GM12878 (cell line): ENCODE measurements around the gene UNC13D. TPM values are rescaled to one million over a fixed set of nuclear protein-coding genes. Genes with fewer than 3 reads are reported as not detected.
A peak's percentile ranks its signal among the peaks of the same experiment; 100 is the strongest.

Source experiments
- CBX3 ChIP-seq: fragments of 200-600 bp; sonication (generic); IDR thresholded peaks from 2 replicates; pipeline ENCODE4 v1.6.1; 2016; ENCODE audit warnings: low read depth, borderline replicate concordance
- ESRRA ChIP-seq: IDR thresholded peaks from 2 replicates; pipeline ENCODE4 v1.6.1; 2012; ENCODE audit warnings: mild to moderate bottlenecking, low read length, improper control_type of control experiment
- FOXK2 ChIP-seq: fragments of 450-650 bp; IDR thresholded peaks from 2 replicates; pipeline ENCODE4 v1.6.1; 2017; ENCODE audit warnings: mild to moderate bottlenecking, moderate library complexity
- NFIC ChIP-seq: IDR thresholded peaks from 2 replicates; pipeline ENCODE4 v1.6.1; 2012; ENCODE audit warnings: low read depth, mild to moderate bottlenecking, inconsistent platforms, low read length, moderate library complexity
- NR2C1 ChIP-seq: fragments of 450-650 bp; IDR thresholded peaks from 2 replicates; pipeline ENCODE4 v1.6.1; 2017; ENCODE audit warnings: antibody characterized with exemption, mild to moderate bottlenecking, moderate library complexity
- RAD21 ChIP-seq: IDR thresholded peaks from 2 replicates; pipeline ENCODE4 v1.6.1; 2011; ENCODE audit warnings: mild to moderate bottlenecking, low read depth, low read length, moderate library complexity; ENCODE audit not compliant: insufficient read depth
- RBBP5 ChIP-seq: fragments of 200-600 bp; sonication (generic); conservative IDR thresholded peaks from 2 replicates; pipeline ENCODE4 v1.6.1; 2016
- SIN3A ChIP-seq: IDR thresholded peaks from 2 replicates; pipeline ENCODE4 v1.6.1; 2012; ENCODE audit warnings: low read depth, low read length, improper control_type of control experiment
- SMAD5 ChIP-seq: IDR thresholded peaks from 2 replicates; pipeline ENCODE4 v1.6.1; 2016; ENCODE audit warnings: antibody characterized with exemption, low read depth
- SMARCA5 ChIP-seq: fragments of 450-650 bp; IDR thresholded peaks from 2 replicates; pipeline ENCODE4 v1.6.1; 2017; ENCODE audit warnings: mild to moderate bottlenecking
- SPI1 ChIP-seq: IDR thresholded peaks from 2 replicates; pipeline ENCODE4 v1.6.1; 2011; ENCODE audit warnings: low read depth, mild to moderate bottlenecking, low read length, moderate library complexity, borderline replicate concordance; ENCODE audit not compliant: insufficient read depth
- polyA plus RNA-seq, 11 experiments: library from polyadenylated mRNA; depleted of rRNA in 4 of 11; unstranded in 6 of 11; stranded (reverse) in 5 of 11; fragments of >200 nt; fragmentation: Nextera tagmentation in 4 of 11; fragmentation: Illumina TruSeq in 1 of 11; extraction: Ambion mirVana in 4 of 11; extraction: Trizol in 1 of 11; gene quantifications; 1 replicate in 1 of 11; 2 replicates in 10 of 11; pipeline versions ENCODE4 v1.2.1 to v1.2.3, GENCODE V29; 2011 to 2016; ENCODE audit warnings: inconsistent platforms in 2 of 11, missing spikeins in 2 of 11, low read depth in 1 of 11
- total RNA-seq, 4 experiments: library from RNA; depleted of rRNA in 3 of 4; stranded (reverse); fragments of >200 nt in 3 of 4; fragmentation: Illumina TruSeq in 1 of 4; extraction: Trizol in 1 of 4; gene quantifications; 2 replicates each; pipeline versions ENCODE4 v1.2.1 to v1.2.3, GENCODE V29; 2013 to 2021
- TF ChIP-seq, protein P1 (sequence below): IDR thresholded peaks from 2 replicates; pipeline ENCODE4 v1.6.1; 2012; ENCODE audit warnings: low read depth, low read length, improper control_type of control experiment
- TF ChIP-seq, protein P2 (sequence below): fragments of 450-650 bp; IDR thresholded peaks from 2 replicates; pipeline ENCODE4 v1.6.1; 2017; ENCODE audit warnings: low read depth, mild to moderate bottlenecking, moderate library complexity
- TF ChIP-seq, protein P3 (sequence below): fragments of 150-350 bp; IDR thresholded peaks from 2 replicates; pipeline ENCODE4 v1.6.1; 2016; ENCODE audit warnings: low read depth, low read length
- TF ChIP-seq, protein P4 (sequence below): fragments of 450-650 bp; IDR thresholded peaks from 2 replicates; pipeline ENCODE4 v1.6.1; 2016; ENCODE audit warnings: mild to moderate bottlenecking

Gene UNC13D
- total and polyA plus RNA-seq, 10 of the 15 experiments (the other 5 are each of a cell fraction or from before 2014, with no cell fraction given): 0.32 to 63.9 (median 25.2) TPM

DNA sequence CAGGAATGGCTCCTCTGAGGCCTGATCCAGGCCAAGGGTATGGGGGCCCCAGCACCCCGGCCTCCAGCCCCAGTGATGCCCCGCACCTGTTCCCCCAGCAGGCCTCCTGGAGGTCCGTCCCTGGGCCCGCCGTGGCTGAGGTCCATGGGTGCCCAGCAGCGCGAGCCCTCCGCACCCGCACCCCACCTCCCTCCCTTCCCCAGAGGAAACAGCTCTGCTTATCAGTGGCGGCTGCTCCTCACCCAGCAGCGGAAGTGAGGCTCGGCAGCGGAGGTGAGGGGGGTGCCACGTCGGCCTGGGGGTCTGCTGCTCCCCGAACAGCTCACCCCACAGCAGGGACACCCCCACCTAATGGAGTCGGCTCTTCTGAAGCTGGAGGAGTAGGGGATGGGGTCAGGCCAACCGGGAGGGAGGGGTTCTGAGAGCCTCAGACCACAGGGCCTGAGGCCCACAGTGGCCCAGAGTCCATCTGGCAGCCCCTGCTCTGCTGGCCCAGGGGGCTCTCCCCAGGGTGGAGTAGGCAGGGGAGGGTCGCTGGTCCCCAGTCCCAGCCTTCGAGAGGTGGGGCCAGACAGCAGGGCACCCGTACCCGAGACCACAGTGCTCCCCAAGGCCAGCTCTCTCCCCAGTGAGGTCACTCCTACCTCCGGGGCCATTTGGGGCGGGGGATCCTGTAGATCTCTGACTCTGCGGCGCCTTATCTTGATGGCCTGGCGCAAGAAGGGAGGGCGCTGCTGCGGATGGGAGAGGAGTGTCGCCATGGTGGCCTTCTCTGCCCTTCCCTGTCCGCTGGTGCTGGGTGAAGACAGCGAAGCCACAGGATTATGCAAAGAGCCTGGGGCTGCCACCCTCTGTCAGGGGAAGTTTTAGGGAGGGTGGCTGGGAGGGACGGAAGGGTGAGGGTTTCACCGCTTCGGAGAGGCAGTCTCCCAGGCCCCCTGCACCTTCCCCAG is at the start of gene UNC13D (continued):
- TF ChIP-seq, protein P1, sequence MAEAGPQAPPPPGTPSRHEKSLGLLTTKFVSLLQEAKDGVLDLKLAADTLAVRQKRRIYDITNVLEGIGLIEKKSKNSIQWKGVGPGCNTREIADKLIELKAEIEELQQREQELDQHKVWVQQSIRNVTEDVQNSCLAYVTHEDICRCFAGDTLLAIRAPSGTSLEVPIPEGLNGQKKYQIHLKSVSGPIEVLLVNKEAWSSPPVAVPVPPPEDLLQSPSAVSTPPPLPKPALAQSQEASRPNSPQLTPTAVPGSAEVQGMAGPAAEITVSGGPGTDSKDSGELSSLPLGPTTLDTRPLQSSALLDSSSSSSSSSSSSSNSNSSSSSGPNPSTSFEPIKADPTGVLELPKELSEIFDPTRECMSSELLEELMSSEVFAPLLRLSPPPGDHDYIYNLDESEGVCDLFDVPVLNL: no peak
- TF ChIP-seq ESRRA: no peak
- no peak for TF ChIP-seq CBX3
- TF ChIP-seq SIN3A: no peak
- no peak for TF ChIP-seq RBBP5
- TF ChIP-seq, protein P2, sequence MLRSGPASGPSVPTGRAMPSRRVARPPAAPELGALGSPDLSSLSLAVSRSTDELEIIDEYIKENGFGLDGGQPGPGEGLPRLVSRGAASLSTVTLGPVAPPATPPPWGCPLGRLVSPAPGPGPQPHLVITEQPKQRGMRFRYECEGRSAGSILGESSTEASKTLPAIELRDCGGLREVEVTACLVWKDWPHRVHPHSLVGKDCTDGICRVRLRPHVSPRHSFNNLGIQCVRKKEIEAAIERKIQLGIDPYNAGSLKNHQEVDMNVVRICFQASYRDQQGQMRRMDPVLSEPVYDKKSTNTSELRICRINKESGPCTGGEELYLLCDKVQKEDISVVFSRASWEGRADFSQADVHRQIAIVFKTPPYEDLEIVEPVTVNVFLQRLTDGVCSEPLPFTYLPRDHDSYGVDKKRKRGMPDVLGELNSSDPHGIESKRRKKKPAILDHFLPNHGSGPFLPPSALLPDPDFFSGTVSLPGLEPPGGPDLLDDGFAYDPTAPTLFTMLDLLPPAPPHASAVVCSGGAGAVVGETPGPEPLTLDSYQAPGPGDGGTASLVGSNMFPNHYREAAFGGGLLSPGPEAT: no peak; the same call in 1 of the 2 replicates
- TF ChIP-seq NR2C1: no peak
- TF ChIP-seq NFIC: no peak
- 0 out of 2 replicates have a peak, but pooled peaks have one; percentile 37 for TF ChIP-seq SMAD5
- TF ChIP-seq FOXK2: no peak
- peak; percentile 60 for TF ChIP-seq SPI1
- no peak for TF ChIP-seq RAD21
- TF ChIP-seq SMARCA5: peak; percentile 90
- TF ChIP-seq, protein P3, sequence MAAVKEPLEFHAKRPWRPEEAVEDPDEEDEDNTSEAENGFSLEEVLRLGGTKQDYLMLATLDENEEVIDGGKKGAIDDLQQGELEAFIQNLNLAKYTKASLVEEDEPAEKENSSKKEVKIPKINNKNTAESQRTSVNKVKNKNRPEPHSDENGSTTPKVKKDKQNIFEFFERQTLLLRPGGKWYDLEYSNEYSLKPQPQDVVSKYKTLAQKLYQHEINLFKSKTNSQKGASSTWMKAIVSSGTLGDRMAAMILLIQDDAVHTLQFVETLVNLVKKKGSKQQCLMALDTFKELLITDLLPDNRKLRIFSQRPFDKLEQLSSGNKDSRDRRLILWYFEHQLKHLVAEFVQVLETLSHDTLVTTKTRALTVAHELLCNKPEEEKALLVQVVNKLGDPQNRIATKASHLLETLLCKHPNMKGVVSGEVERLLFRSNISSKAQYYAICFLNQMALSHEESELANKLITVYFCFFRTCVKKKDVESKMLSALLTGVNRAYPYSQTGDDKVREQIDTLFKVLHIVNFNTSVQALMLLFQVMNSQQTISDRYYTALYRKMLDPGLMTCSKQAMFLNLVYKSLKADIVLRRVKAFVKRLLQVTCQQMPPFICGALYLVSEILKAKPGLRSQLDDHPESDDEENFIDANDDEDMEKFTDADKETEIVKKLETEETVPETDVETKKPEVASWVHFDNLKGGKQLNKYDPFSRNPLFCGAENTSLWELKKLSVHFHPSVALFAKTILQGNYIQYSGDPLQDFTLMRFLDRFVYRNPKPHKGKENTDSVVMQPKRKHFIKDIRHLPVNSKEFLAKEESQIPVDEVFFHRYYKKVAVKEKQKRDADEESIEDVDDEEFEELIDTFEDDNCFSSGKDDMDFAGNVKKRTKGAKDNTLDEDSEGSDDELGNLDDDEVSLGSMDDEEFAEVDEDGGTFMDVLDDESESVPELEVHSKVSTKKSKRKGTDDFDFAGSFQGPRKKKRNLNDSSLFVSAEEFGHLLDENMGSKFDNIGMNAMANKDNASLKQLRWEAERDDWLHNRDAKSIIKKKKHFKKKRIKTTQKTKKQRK: no peak
- TF ChIP-seq, protein P4, sequence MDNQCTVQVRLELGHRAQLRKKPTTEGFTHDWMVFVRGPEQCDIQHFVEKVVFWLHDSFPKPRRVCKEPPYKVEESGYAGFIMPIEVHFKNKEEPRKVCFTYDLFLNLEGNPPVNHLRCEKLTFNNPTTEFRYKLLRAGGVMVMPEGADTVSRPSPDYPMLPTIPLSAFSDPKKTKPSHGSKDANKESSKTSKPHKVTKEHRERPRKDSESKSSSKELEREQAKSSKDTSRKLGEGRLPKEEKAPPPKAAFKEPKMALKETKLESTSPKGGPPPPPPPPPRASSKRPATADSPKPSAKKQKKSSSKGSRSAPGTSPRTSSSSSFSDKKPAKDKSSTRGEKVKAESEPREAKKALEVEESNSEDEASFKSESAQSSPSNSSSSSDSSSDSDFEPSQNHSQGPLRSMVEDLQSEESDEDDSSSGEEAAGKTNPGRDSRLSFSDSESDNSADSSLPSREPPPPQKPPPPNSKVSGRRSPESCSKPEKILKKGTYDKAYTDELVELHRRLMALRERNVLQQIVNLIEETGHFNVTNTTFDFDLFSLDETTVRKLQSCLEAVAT: peak; percentile 54; the same call in 1 of the 2 replicates
